Measurements from ENCODE around the gene CCDC51.
"Not testable (repeated sequence)": the region's sequence is repeated elsewhere in the genome, so short reads cannot be mapped to it uniquely, and the experiment has no call there.

Gene CCDC51, protein sequence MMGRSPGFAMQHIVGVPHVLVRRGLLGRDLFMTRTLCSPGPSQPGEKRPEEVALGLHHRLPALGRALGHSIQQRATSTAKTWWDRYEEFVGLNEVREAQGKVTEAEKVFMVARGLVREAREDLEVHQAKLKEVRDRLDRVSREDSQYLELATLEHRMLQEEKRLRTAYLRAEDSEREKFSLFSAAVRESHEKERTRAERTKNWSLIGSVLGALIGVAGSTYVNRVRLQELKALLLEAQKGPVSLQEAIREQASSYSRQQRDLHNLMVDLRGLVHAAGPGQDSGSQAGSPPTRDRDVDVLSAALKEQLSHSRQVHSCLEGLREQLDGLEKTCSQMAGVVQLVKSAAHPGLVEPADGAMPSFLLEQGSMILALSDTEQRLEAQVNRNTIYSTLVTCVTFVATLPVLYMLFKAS

DNA sequence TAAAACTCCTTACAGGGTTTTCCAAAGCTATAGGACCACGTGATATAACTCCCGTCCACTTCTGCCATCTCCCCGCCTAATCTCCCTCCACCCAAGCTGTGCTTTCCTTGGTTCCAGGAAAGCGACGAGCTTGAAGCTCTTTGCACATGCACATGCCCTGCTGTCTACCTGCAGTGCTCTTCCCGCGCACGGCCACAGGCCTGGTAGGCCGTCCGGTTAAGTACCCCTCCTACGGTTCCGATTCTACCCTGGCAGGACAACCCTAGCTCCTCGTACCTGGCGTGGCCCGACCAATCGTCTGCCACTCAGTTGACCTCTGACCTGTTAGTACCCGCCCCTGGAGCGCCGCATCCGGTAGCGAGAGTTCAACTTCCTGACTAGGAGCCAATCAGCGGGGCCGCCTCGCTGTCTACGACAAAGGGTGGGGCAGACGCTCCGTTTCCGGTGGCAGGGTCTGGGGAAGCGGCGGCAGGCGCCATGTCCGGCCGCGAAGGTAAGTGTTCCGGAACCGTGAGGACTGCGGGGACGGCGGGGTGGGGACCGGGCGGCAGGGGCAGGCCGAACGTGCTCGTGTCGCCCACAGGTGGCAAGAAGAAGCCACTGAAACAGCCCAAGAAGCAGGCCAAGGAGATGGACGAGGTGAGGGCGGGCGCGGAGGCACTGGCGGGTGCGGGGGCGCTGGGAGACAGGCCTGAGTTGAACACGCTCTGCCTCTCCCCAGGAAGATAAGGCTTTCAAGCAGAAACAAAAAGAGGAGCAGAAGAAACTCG is at the start of gene CCDC51, which contains the start of gene TMA7:
CCDC51 (minus strand) TSS at position 300 of the 770 bp plus-strand sequence. CDS start 4,991 bp downstream, outside the sequence.
TMA7 (plus strand) TSS at position 438 of the 770 bp plus-strand sequence; CDS start at position 478, 40 bp downstream.
- peak; percentile 97 for DNase-seq (ENCODE audit: low read depth)

DNA sequence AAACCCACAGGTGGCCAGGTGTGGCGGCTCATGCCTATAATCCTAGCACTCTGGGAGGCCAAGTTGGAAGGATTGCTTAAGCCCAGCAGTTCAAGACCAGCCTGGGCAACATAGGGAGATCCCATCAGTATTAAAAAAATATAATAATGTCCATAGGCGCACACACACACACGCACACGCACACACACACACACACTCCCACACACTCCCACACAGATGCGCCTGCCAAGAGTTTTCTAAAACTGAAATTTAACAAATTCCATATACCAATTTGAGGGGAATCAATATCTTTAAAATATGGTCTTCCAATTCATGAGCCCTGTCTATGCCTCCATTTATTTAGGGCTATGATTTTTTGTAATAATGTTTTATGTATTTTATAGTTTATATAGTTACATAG is 47.0 kb upstream of the CCDC51 start:
- no peak for DNase-seq (ENCODE audit: low read depth)

DNA sequence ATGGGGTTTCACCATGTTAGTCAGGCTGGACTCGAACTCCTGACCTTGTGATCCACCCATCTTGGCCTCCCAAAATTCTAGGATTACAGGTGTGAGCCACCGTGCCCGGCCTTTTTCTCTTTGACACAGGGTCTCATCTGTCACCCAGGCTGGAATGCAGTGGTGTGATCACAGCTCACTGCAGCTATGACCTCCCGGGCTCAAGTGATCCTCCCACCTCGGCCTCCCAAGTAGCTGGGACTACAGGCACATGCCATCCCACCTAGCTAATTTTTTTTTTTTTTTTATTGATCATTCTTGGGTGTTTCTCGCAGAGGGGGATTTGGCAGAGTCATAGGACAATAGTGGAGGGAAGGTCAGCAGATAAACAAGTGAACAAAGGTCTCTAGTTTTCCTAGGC is 42.9 kb upstream of the CCDC51 start:
- not testable (repeated sequence) for DNase-seq (ENCODE audit: low read depth)

DNA sequence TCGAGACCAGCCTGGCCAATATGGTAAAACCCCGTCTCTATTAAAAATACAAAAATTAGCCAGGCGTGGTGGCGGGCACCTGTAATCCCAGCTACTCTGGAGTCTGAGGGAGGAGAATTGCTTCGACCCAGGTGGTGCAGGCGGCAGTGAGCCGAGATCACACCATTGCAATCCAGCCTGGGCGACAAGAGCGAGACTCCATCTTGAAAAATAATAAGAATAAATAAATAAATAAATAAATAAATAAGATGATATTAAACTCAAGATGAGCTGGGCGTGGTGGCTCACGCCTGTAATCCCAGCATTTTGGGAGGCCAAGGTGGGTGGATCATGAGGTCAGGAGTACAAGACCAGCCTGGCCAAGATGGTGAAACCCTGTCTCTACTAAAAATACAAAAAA is 41.0 kb upstream of the CCDC51 start:
- not testable (repeated sequence) for DNase-seq (ENCODE audit: low read depth)

DNA sequence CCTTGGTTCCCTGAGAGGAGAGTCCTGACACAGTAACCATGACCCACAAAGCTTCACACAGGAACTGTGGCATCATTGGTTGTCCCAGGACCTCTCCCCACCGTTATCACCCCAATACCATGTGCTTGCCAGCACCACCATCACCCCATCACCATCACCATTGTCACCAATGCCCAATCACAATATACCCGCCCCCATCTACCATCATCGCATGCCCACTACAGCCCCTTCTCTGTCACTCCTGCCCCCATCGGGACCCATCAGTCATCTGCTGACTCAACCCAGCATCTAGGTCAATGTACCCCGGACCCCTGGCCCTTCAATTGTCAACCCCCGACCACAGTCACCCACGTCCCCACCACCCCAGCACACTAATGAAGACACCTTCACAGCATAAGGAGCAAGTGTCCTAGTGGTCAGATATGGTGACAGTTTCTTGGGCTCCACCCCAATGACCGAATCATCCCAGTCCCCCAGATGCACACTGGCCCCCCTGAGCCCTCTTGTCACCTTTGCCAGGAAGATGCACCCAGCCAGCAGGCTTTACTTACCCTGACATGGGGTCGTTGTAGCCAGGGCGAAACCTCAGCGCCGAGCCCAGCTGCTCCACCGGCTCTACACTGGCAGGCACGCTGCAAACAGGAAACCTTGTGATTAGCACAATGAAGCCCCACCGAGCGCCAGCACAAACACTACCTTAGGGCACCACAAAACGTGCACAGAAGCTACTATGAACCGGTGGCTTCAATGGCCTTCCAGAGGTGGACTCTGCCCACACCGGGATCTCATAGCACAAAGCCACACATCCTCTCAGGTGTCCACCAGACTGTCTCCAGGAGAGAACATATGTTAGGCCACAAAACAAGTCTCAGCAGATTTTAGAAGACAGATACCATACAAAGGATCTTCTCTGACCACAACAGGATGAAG is 39.0 kb upstream of the CCDC51 start:
- DNase-seq (ENCODE audit: low read depth) = peak; percentile 31

DNA sequence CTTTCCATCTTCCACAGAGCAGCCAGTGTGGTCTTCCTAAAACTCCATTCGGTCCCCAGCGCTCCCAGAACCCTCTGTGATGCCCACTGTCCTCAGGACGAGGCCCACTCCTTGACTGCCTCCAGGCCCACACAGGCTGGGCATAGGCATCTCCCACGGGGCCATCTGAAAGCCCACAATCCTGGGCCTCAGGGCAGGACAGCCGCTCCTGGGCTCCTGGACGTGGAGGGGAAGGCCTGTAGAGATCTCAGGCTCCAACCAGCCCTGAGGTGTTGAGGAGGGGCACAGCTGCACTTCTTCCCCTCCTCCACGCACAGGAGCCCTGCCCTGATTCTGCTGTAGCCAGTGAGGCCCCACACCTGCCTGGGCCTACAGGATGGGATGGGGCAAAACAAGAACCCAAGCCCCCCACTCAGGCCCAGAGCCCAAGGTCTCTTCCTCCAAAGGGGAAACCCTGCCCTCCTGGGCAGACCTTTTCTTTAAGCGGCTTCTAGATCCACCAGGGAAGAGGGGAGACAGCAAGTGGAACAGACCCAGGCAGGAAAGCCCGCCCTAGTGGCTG is 38.1 kb upstream of the CCDC51 start:
- DNase-seq (ENCODE audit: low read depth) = no peak

DNA sequence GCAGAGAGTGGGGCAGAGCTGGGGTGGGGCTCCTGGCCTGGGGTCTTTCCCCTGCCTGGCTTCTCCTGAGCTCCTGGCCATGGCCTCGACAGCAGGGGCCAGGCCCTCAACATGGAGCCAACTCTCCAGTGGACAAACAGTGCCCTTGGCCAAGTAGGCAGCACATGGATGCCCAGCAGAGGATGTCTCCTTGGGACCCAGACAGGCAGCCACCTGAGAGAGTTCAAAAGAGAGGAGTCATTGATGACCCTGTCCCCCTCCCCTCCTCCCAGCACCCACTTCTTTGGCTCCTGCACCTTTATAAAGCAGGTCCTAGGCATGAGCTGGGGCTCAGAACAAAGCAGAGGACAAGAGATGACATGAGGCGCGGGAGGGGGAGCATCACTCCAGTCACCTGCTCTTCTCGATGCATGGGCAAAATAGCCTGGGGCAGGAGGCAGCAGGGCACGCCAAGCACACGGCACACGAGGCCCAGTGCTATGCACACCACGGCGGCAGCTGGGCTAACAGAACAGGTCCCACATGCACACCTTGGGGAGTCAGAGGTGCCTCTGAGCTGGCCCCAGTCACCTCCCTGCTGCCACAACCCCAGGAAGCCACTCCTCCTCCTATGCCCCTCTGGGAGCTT is 36.6 kb upstream of the CCDC51 start:
- no peak for DNase-seq (ENCODE audit: low read depth)

DNA sequence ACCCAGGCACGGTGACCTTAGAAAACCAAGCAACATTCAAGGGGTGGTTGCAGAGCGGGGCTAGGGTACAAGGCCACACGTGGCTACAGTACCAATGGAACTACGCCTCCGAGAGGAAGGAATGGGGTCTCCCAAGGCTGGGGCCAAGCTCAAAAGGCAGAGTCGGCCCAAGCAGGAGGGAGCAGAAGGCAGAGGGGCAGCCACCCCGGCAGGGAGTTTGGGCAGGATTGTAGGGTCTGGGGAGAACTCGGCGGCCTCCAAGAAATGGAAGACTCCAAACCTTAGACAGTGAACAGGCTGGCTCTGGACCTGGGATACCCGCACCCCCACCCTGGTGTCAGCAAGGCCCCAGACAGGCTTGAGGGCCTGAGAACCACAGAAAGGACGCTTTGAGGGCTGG is 35.3 kb upstream of the CCDC51 start:
- DNase-seq (ENCODE audit: low read depth) = no peak

DNA sequence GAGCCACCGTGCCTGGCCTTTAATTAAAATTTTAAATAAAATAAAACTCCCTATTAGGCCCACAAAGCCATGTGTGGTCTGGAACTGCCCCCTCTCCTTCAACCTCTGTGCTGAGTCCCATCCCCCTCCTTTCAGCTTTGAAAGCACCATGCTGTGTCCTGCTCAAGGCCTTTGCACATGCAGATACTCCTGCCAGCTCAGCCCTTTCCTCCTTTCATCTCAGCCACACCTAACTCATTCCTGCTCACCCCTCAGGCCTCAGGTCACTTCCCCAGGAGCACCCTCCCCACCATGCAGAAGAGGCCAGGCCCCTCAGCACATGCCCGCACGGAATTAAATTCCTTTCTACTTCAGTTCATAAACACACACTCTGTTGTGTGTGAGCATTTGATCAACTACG is 34.7 kb upstream of the CCDC51 start:
- DNase-seq (ENCODE audit: low read depth) = no peak

DNA sequence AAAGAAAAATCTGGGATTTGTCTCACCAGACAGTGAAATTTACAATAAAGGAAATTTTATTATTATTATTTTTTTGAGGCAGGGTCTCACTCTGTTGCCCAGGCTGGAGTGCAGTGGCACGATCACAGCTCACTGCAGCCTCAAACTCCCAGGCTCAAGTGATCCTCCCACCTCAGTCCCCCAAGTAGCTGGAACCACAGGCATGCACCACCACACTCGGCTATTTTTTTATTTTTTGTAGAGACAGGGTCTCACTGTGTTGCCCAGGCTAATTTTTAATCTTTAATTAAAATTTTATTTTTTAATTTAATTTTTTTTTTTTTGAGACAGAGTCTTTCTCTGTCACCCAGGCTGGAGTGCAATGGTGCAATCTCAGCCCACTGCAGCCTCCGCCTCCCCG is 34.1 kb upstream of the CCDC51 start:
- not testable (repeated sequence) for DNase-seq (ENCODE audit: low read depth)

DNA sequence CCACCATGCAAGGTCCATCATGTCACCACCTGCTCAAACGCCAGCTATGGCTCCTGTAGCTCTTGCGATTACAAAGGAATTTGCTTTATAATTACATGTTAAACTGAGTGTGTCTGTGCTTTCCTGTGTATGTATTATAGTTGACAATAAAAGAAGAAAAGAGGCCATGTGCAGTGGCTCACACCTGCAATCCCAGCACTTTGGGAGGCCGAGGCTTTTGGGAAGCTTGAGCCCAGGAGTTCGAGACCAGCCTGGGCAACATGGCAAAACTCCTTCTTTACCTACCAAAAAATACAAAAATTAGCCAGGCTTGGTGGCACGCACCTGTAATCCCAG is 33.7 kb upstream of the CCDC51 start:
- DNase-seq (ENCODE audit: low read depth) = no peak

DNA sequence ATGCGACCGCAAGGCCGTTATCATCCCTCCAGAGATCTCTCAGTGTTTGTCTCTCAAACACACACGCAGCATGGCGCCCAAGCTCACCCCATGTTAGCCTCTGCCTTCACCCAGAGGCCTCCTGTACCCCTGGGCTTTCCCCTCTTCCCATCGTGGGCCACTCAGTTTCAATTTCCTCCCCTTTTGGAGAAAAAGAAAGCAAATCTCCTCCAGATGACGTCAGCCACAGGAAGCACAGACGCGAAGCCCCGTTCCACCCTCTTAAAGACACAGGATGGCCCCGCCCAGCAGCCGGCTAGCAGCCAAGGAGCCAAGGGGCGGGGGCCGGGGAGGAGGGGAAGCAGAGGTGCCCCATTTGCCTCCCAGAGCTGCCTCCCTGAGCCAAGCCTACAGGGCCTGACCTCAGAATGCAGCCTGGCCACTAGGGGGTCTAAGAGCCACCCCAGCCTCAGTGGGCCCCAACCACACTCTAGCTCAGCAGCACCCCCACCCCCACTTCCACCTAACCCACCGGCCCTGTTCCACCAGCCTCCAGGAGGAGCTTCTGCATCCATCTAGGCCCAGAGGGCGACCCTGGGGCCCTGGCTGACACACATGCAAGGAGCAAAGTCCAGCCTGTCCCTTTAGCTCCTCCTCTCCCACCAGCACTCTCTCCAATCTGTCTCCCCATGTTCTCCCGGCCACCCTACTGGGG is 33.2 kb upstream of the CCDC51 start:
- DNase-seq (ENCODE audit: low read depth) = peak; percentile 95

DNA sequence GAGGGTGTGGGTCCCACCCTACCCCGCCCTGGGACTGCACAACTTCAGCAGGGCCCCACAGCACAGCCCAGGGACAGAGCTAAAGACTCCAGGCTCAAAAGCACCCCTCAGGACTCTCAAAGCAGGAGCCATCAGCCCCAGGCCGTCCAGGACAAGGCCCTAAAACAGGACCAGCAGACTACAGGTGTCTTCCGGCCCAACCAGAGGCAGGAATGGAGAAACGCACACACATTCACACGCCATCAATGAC is 32.7 kb upstream of the CCDC51 start:
- DNase-seq (ENCODE audit: low read depth) = no peak

DNA sequence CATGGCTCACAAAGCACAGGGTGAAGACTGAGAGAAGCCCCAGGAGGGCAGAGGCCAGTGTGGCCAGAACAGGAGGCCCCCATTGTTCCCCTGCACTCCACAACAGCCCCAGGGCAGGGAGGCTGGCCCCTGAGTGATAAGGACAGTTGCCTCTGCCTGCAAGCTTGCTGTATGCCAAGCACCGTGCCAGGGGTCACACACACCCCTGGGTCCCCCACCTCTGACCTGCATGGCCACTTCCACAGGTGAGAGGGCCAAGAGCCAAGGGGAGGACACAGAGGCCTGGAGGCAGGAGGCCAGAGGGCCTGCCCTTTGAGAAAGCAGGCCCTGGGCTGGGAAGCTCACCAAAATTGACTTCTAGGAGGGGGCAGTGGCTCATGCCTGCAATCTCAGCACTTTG is 30.4 kb upstream of the CCDC51 start:
- DNase-seq (ENCODE audit: low read depth) = no peak

DNA sequence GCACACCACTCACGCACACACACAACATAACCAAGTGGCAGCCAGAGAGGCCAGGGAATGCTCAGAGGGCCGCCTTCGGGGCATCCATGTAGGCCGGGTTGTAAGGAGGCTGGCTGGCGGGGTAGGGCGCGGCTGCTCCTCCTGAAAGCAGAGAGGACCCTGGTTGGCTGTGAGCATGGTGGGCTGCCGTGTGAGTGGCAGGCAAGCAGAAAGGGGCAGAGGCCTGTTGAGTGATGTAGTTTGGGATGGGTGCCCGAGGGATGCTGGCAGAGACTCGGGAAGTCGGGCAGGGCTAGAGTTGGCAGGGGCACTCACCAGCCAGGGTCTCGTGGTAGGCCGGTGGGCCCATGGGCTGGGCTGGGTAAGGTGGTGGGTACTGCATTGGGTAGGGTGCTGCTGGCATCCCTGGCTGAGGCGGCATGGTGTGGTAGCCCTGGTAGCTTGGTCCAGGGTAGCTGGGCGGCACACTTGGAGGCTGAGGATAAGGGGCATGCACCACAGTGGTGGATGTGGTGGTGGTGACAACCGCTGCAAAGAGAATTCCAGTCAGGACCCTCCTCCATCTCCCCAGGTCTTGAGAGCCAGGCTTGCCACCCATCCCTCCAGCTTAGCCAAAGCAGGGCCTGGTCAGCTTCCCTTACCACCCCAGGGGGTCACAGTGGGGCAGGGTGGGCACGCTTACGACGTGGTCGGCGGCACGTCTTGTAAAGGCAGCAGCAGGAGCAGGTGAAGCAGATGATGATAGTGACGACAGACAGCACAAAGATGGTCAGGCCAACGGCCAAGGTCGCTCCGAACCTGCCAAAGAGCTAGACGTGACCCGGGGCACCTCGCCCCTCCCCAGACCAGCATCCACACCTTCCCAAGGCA is 29.4 kb upstream of the CCDC51 start:
- no peak for DNase-seq (ENCODE audit: low read depth)

DNA sequence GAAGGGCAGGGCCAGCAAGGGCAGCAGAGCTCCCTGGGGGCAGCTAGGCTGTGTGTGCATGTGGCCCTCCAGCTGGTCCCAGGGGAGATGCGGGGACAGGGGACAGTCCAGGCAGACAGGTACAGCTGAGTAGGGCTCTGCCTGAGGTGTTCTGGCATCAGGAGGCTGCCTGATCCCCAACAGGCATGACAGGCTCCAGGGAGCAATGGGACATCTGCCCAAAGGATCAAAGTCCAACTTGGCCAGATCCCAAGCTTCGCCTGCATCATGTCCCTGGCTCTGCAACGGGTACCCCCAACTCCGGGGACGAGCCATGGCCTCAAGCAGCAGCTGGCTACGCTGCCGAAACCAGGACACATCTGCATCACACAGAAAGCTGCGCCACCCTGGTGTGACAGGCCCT is 28.4 kb upstream of the CCDC51 start:
- DNase-seq (ENCODE audit: low read depth) = no peak

DNA sequence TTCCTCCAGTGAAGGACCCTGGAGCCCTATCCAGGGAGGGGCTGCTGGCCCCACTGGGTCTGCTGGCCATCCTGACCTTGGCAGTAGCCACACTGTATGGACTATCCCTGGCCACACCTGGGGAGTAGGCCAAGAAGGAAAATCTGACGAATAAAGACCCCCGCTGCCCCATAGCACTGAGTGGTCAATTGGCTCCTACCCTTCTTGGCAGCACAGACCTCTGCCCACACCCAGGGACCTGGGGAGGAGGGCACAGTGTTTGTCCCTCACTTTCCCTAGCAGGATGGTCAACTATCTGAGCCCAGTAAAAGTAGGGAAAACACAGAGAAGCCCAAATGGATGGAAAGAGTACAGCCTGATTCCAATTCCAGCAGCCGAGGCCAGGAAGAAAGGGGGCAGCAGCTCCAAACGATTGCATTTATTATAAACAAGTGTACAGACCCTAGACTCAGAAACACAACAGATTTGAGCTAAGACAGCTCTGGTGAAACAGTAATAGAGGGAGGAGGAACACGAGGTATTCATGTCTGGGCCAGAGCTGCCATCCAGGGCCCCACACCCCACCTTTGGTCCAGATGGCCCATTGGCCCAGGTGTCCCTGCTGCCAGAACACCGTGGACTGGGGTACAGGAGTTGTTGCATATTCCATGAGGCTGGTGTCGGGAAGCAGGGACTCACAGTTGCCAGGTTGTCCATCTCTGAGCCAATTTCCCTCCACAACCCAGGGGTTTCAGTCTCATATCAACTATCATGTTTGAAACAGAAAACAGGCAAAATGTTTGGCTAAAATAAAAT is 27.8 kb upstream of the CCDC51 start:
- no peak for DNase-seq (ENCODE audit: low read depth)

DNA sequence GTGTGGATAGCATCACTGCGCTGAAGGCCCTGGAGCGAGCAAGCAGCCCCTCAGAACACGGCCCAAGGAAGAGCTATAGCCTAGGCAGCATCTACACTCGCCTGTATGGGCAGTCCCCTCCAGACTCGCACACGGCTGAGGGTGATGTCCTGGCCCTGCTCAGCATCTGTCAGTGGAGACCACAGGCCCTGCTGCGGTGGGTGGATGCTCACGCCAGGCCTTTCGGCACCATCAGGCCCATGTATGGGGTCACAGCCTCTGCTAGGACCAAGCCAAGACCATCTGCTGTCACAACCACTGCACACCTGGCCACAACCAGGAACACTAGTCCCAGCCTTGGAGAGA is 27.2 kb upstream of the CCDC51 start:
- no peak for DNase-seq (ENCODE audit: low read depth)

DNA sequence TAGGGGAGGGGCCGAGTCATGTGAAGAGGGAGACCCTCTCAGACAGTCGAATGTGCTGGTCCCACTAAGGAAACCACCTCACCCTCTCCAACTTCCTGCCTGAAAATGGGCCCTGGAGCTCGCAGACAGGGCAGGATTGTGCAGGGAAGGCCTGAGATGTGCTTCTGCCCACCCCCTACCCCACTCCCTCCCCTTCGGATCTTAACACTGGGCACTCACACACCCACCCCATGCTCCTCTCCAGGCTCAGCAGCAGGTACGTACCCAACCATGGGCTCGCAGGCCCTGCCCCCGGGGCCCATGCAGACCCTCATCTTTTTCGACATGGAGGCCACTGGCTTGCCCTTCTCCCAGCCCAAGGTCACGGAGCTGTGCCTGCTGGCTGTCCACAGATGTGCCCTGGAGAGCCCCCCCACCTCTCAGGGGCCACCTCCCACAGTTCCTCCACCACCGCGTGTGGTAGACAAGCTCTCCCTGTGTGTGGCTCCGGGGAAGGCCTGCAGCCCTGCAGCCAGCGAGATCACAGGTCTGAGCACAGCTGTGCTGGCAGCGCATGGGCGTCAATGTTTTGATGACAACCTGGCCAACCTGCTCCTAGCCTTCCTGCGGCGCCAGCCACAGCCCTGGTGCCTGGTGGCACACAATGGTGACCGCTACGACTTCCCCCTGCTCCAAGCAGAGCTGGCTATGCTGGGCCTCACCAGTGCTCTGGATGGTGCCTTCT is 26.6 kb upstream of the CCDC51 start:
- DNase-seq (ENCODE audit: low read depth) = no peak
